OCI-M2 (cell line): Measurements from ENCODE around the gene NBPF1.
A peak's percentile ranks its signal among the peaks of the same experiment; 100 is the strongest.
"Not testable (repeated sequence)": the region's sequence is repeated elsewhere in the genome, so short reads cannot be mapped to it uniquely, and the experiment has no call there.

Source experiments
- DNase-seq: peaks from one replicate; lab custom pipeline; 2025; ENCODE audit not compliant: unreplicated experiment; lab: John Stamatoyannopoulos, UW

The NBPF1 gene

DNA sequence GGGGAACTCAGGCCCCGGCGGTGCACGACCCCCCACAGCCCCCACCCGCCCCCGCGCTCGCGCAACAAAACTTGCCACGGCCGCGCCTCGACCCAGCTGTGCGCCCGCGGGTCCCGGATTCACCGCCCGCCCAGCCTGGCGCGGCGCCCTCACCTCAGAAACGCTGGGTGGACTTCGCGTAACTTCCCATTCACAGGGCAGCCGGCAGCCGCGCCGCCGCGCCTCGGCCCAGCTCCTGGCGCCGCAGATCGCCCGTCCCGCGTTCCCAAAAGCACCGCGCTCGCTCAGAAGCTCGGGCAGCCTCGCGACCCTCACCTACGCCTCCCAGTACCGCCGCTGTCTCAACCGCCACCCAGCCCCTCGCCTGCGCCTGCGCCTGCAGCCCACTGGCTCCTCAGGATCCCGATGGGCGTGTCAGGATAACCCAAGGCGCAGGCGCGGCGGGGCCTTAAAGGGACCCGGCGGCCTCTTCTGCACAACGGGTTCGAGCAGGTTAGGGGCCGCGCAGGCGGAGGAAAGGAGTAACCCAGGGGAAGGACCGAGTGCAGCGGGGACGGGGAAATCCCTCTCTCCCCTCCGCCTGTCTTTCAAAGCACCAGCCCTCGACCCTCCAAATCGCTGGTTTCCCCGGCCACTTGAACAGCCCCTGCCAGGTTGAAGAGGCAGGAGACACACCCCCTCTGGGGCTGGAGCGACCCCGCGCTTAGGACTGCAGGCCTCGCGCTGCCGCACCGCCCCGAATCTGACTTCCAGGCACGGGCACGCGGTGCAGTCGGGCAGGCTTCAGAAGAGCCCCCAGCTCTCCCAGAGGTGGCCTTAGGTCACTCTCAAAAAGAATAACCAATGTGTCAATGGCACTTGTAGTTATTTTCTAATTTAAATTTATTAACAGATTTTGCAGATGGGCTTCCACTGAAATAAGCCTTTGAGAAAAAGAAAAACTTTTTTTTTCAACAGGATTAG is at the start of gene NBPF1:
Gene NBPF1 (minus strand): TSS at position 380 of the 963 bp plus-strand sequence.
- peak; percentile 99 for DNase-seq

DNA sequence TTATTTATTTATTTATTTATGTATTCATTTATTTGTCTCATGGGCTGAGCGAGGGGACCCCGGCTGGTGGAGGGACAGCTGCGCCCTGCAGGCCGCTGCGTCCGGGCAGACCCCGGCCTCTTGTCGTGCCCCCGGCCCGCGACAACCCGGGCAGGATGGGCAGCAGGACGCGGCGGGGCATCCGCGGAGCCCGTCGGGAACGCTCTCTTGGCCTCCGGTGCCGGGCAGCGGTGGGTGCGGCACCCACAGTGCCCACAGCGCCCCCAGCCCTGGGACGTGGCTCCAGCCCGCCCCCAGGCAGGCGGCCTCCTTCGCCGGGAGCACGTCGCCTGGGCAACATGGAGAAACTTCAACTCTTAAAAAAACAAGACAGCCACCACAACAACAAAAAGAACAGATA is 44.9 kb upstream of the NBPF1 start:
- not testable (repeated sequence) for DNase-seq

GRCh38 chr1:16656981-16657683 is 43.8 kb upstream of the NBPF1 start:
- DNase-seq = not testable (repeated sequence)

DNA sequence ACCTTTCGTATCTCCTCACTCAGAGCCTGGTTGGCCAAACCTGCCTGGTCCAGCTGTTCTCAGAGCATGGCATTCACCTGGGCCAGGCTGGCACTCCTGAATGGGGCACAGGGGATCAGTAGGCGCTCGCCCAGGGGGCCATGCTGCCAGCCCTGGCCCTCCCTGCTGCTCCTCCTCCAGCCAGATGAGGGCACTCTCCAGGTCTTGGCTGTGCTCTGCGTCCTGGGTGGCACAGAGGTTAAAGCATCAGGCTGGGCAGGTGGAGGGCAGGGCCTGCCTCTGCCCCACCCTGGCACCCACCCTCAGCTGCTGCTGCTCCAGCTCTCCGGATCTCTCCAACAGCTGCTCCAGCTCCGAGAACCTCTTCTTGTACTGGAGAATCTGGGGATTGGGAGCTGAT is 43.2 kb upstream of the NBPF1 start:
- not testable (repeated sequence) for DNase-seq

GRCh38 chr1:16651560-16651959 is 38.2 kb upstream of the NBPF1 start:
- not testable (repeated sequence) for DNase-seq

GRCh38 chr1:16649960-16650359 is 36.6 kb upstream of the NBPF1 start:
- not testable (repeated sequence) for DNase-seq

- not testable (repeated sequence) for DNase-seq
Measured at GRCh38 chr1:16649390-16649789, 36.0 kb upstream of the NBPF1 start.

DNA sequence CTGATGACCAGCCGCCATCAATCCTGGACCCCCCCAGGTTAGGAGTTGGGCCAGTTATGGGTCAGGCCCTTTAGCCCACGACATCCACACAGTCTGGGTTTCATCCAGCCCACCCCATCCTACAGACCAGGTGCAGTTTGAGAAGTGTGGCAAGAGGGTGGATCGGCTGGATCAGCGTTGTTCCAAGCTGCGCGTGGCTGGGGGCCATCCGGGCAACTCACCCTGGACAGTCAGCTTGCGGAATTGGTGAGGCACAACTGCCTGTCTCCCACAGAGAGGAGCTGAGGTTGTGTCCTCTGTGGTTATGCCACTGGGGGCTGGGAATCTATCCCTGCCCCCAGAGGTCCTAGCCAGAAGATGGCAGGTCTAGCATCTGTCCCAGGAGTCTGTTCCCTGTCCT is 35.4 kb upstream of the NBPF1 start:
- not testable (repeated sequence) for DNase-seq

- DNase-seq = not testable (repeated sequence)
Measured at GRCh38 chr1:16648250-16648649, 34.9 kb upstream of the NBPF1 start.

DNA sequence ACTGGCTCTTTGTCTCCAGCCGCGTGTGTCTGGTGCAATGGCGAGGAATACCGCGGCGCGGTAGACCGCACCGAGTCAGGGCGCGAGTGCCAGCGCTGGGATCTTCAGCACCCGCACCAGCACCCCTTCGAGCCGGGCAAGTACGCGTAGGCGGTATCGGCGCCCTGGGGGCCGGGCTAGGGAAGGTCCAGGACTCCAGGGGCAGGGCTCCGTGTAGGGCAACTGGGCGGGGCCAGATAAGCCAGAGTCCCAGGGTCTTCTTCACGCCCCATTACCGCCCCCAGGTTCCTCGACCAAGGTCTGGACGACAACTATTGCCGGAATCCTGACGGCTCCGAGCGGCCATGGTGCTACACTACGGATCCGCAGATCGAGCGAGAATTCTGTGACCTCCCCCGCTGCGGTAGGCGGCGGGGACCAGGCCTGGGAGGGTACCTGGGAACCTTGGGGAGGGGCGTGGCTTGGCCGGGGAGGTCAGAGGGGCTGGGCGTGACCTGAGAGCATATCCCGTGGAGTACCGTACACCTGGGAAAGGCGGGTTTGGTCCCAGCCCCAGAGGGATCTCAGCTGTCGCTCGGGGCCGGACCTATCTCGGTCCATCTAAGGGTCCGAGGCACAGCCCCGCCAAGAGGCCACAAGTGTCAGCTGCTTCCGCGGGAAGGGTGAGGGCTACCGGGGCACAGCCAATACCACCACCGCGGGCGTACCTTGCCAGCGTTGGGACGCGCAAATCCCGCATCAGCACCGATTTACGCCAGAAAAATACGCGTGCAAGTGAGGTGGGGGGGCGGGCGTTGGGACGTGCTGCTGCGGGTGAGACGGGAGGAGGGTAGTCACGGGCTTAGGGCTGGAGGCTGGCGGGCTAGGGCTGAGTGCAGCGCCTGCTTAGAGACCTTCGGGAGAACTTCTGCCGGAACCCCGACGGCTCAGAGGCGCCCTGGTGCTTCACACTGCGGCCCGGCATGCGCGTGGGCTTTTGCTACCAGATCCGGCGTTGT is 34.1 kb upstream of the NBPF1 start:
- DNase-seq = not testable (repeated sequence)

DNA sequence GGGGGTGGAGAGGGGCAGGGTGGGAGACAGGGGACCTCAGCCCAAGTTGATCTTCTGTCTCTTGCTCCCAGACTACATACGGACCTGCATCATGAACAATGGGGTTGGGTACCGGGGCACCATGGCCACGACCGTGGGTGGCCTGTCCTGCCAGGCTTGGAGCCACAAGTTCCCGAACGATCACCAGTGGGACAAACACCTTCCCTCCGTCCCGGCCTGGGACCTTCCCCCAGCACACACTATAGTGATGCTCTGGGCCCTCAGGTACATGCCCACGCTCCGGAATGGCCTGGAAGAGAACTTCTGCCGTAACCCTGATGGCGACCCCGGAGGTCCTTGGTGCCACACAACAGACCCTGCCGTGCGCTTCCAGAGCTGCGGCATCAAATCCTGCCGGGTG is 33.4 kb upstream of the NBPF1 start:
- DNase-seq = not testable (repeated sequence)

GRCh38 chr1:16646061-16646664 is 32.8 kb upstream of the NBPF1 start:
- not testable (repeated sequence) for DNase-seq

DNA sequence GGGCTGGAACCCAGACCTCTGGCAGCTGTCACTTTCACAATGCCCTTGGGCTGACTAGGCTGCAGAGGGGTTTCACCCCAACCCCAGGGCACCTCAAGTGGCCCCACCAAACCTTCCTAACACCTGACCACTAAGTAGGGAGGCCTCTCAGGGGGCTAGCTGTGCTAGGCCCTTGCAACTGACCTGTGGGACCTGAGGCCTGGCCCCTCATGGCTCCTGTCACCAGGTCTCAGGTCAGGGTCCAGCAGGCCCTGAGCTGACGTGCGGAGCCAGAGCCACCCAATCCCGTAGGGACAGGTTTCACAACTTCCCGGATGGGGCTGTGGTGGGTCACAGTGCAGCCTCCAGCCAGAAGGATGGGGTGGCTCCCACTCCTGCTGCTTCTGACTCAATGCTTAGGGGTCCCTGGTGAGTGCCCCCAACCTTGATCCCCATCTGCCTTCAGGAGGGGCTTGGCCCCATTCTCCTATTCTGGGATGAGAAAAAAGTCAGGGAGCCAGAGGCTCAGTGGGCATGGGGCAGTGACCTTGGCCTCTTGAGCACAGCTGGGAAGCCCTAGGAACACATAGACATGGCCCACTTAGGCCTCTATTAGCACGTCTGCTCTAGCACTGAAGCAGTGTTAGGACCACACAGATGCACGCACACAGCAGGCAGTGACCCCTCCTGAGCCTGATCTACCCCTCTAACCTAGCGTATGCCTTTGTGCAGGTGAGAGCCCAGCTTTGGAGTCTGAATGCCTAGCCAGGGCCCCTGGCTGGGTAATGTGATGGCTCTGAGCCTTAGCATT is 32.1 kb upstream of the NBPF1 start:
- DNase-seq = not testable (repeated sequence)

- peak; percentile 89 for DNase-seq
Measured at GRCh38 chr1:16644482-16645270, 31.3 kb upstream of the NBPF1 start.

DNA sequence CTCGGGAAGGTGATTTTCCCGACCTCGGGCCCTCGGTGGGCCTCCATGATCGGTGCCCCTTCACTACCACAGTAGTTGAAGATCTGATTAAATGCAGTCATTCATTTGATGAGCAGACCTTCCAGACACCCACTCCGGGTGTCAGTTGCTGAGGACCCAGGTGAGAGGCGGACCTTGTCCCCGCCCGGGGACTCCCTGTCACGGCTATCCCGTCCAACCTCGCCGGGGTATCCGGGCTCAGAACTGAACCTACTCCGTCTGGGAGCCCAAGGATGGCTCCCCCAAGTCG is 30.8 kb upstream of the NBPF1 start:
- DNase-seq = no peak

GRCh38 chr1:16643476-16644192 is 30.3 kb upstream of the NBPF1 start:
- peak; percentile 62 for DNase-seq

- DNase-seq = not testable (repeated sequence)
Measured at GRCh38 chr1:16643001-16643411, 29.6 kb upstream of the NBPF1 start.
